CD4-positive, alpha-beta T cell treated with Interleukin-6 at 100 ng/mL for 8 hours (primary cell): ENCODE measurements around the gene ANP32E.

Experiments used
- DNase-seq: peaks from one replicate; pipeline ENCODE4 v3.0.0-alpha.2; 2020; ENCODE audit warnings: mixed read lengths, low spot score

ANP32E gene

DNA sequence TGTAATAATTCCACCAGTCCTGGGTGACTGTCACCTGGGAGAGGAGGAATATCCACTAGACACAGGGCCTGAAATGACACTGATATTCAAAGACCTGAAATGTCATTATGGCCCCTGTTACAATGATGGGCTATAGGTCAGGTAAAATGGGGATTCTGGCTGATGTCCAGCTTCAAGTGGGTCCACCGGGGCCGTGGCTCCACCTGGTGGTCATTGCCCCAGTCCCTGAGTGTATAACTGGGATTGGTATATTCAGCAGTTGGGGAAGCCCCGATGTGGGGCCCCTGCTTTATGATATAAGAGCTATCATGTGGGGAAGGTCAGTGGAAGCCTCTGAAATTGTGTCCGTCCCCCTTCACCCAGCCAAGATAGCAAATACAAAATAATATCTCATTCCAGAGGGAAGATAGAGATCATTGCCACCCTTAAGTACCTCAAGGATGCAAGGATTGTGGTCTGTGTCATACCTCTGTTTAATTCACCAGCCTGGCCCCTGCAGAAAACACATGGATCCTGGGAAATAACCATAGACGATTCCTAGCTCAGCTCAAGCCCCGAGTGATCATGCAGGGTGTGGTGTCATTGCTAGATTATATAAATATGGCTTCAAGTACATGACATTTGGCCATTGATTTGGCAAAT lies 66.8 kb downstream of the ANP32E start:
- peak; percentile 48 for DNase-seq
